MM.1S (cell line): Measurements from ENCODE around the gene AMH.
"Not testable (repeated sequence)": the region's sequence is repeated elsewhere in the genome, so short reads cannot be mapped to it uniquely, and the experiment has no call there.

Experiments
- DNase-seq: peaks from one replicate; pipeline ENCODE4 v3.0.0-alpha.2; 2015
- H2AFZ ChIP-seq: fragments of 300-600 bp; sonication (generic); 2 replicates; pipeline ENCODE4 v1.6.0; 2016; ENCODE audit warnings: antibody characterized with exemption, low read length
- H3F3A ChIP-seq: fragments of 300-600 bp; sonication (generic); 2 replicates; pipeline ENCODE4 v1.6.1; 2016; ENCODE audit warnings: mild to moderate bottlenecking, antibody characterized with exemption, low read length, moderate library complexity, mixed read lengths; ENCODE audit not compliant: insufficient read depth
- H3K27ac ChIP-seq: fragments of 300-600 bp; sonication (generic); 2 replicates; pipeline ENCODE4 v1.5.1; 2016; ENCODE audit warnings: mild to moderate bottlenecking, low read length
- H3K27me3 ChIP-seq: fragments of 300-600 bp; sonication (generic); replicated peaks from 2 replicates; pipeline ENCODE4 v1.6.0; 2016; ENCODE audit warnings: low read length; ENCODE audit not compliant: insufficient read depth
- H3K36me3 ChIP-seq: fragments of 300-600 bp; sonication (generic); replicated peaks from 2 replicates; pipeline ENCODE4 v1.6.1; 2016; ENCODE audit warnings: mild to moderate bottlenecking, low read length, mixed read lengths; ENCODE audit not compliant: insufficient read depth
- H3K4me1 ChIP-seq: fragments of 300-600 bp; sonication (generic); 2 replicates; pipeline ENCODE4 v1.6.1; 2016; ENCODE audit warnings: low read length, mixed read lengths
- H3K4me2 ChIP-seq: fragments of 300-600 bp; sonication (generic); 2 replicates; pipeline ENCODE4 v1.6.0; 2016; ENCODE audit warnings: low read depth, low read length
- H3K4me3 ChIP-seq: fragments of 300-600 bp; sonication (generic); 2 replicates; pipeline ENCODE4 v1.5.1; 2016; ENCODE audit warnings: low read length, mixed read lengths
- H3K79me2 ChIP-seq: fragments of 300-600 bp; sonication (generic); 2 replicates; pipeline ENCODE4 v1.6.1; 2016; ENCODE audit warnings: mixed run types, low read length, mixed read lengths
- H3K9ac ChIP-seq: fragments of 300-600 bp; sonication (generic); 2 replicates; pipeline ENCODE4 v1.6.1; 2016; ENCODE audit warnings: low read length, mixed read lengths
- H3K9me2 ChIP-seq: fragments of 300-600 bp; sonication (generic); replicated peaks from 2 replicates; pipeline ENCODE4 v1.6.1; 2016; ENCODE audit warnings: mild to moderate bottlenecking, low read length, mixed read lengths; ENCODE audit not compliant: insufficient read depth
- H3K9me3 ChIP-seq: fragments of 300-600 bp; sonication (generic); replicated peaks from 2 replicates; pipeline ENCODE4 v1.6.1; 2016; ENCODE audit warnings: mild to moderate bottlenecking, low read length, mixed read lengths; ENCODE audit not compliant: insufficient read depth
- H4K20me1 ChIP-seq: fragments of 300-600 bp; sonication (generic); 2 replicates; pipeline ENCODE4 v1.6.1; 2016; ENCODE audit warnings: mild to moderate bottlenecking, low read length, moderate library complexity, mixed read lengths; ENCODE audit not compliant: insufficient read depth
- CTCF ChIP-seq: fragments of 300-600 bp; sonication (generic); IDR thresholded peaks from 2 replicates; pipeline ENCODE4 v1.5.1; 2016; ENCODE audit warnings: antibody characterized with exemption, low read length, mixed read lengths
- EZH2 ChIP-seq: fragments of 300-600 bp; sonication (generic); optimal IDR thresholded peaks from 2 replicates; pipeline ENCODE3; 2017; ENCODE audit warnings: low read depth, mild to moderate bottlenecking, antibody characterized with exemption, low read length, mixed read lengths
- EZH2phosphoT487 ChIP-seq: fragments of 300-600 bp; sonication (generic); IDR thresholded peaks from 2 replicates; pipeline ENCODE4 v1.6.1; 2018; ENCODE audit warnings: antibody characterized with exemption, low read length

The AMH gene

GRCh38 chr19:2249010-2249866 lies at the start of gene AMH:
Gene AMH (plus strand): TSS chr19:2249323. CDS start chr19:2249333, 10 bp downstream.
- H3K9me2 ChIP-seq, result no peaks in the 10 kb centered on the region
- 0 out of 2 replicates have a peak, but pooled peaks cover 3% of the 10 kb centered on the region for H3K4me1 ChIP-seq
- H3K4me2 ChIP-seq, result no peak within 1 kb of the TSS
- H3K27ac ChIP-seq, result no peak within 1 kb of the TSS
- peaks cover 61% of the 10 kb centered on the region for H3K79me2 ChIP-seq
- no peaks in the 10 kb centered on the region for H3K9me3 ChIP-seq
- peaks cover 24% of the 10 kb centered on the region for H3F3A ChIP-seq
- H4K20me1 ChIP-seq, result no peaks in the 10 kb centered on the region; the same call in 1 of the 2 replicates
- H3K27me3 ChIP-seq, result no peaks in the 10 kb centered on the region
- H2AFZ ChIP-seq, result no peak within 1 kb of the TSS
- peaks cover 23% of the 10 kb centered on the region for H3K36me3 ChIP-seq
- TF ChIP-seq EZH2phosphoT487, result no peak
- TF ChIP-seq CTCF, result no peak
- no peak for TF ChIP-seq EZH2
- H3K4me3 ChIP-seq, result no peak within 1 kb of the TSS
- no peak within 1 kb of the TSS for H3K9ac ChIP-seq
- no peak for DNase-seq

- H3K4me1 ChIP-seq, result no peaks in the 10 kb centered on the region
- H3F3A ChIP-seq, result no peaks in the 10 kb centered on the region
- no peak overlapping the region for H3K27ac ChIP-seq
- H3K9ac ChIP-seq, result no peak overlapping the region
- H3K79me2 ChIP-seq, result peaks cover 91% of the 10 kb centered on the region
- TF ChIP-seq EZH2phosphoT487 (no peak), EZH2 (no peak), CTCF (no peak)
- no peaks in the 10 kb centered on the region for H3K27me3 ChIP-seq
- no peak overlapping the region for H3K4me2 ChIP-seq
- H3K4me3 ChIP-seq, result no peak overlapping the region
- no peak for DNase-seq
- H2AFZ ChIP-seq, result no peak overlapping the region
- no peaks in the 10 kb centered on the region for H3K9me2 ChIP-seq
- peaks cover 26% of the 10 kb centered on the region for H4K20me1 ChIP-seq
- no peaks in the 10 kb centered on the region for H3K9me3 ChIP-seq
- peaks cover 4% of the 10 kb centered on the region; the same call in 1 of the 2 replicates for H3K36me3 ChIP-seq
Measured at GRCh38 chr19:2199861-2200623, 49.1 kb upstream of the AMH start.

GRCh38 chr19:2200624-2201294 lies 48.4 kb upstream of the AMH start:
- not testable (repeated sequence) for H3F3A ChIP-seq, H3K36me3 ChIP-seq, H3K27ac ChIP-seq, H3K27me3 ChIP-seq, H3K9me2 ChIP-seq, H3K9ac ChIP-seq, H3K4me1 ChIP-seq, H3K4me2 ChIP-seq, H3K9me3 ChIP-seq, DNase-seq, H3K4me3 ChIP-seq, H2AFZ ChIP-seq
- peaks cover 26% of the 10 kb centered on the region for H4K20me1 ChIP-seq
- peaks cover 87% of the 10 kb centered on the region for H3K79me2 ChIP-seq
